ACC112 (cell line): ENCODE data around the gene DKK3.
A peak's percentile ranks its signal among the peaks of the same experiment; 100 is the strongest.

Experiments used
- H2AFZ ChIP-seq: fragments of 200-600 bp; sonication (generic); one replicate; pipeline ENCODE4 v1.6.0; 2017; ENCODE audit warnings: antibody characterized with exemption, low read length; ENCODE audit not compliant: unreplicated experiment
- H3K27ac ChIP-seq: fragments of 200-600 bp; sonication (generic); 2 replicates; pipeline ENCODE4 v1.5.1; 2014; ENCODE audit warnings: low read depth, mild to moderate bottlenecking, antibody characterized with exemption, low read length, moderate library complexity
- H3K27me3 ChIP-seq: fragments of 200-600 bp; sonication (generic); 2 replicates; pipeline ENCODE4 v1.6.1; 2014; ENCODE audit warnings: mild to moderate bottlenecking, antibody characterized with exemption, low read length, moderate library complexity, mixed read lengths; ENCODE audit not compliant: insufficient read depth
- H3K36me3 ChIP-seq: fragments of 200-600 bp; sonication (generic); 2 replicates; pipeline ENCODE4 v1.6.1; 2016; ENCODE audit warnings: mild to moderate bottlenecking, antibody characterized with exemption, low read length, moderate library complexity, mixed read lengths; ENCODE audit not compliant: insufficient read depth
- H3K4me1 ChIP-seq: fragments of 200-600 bp; sonication (generic); one replicate; pipeline ENCODE4 v1.6.1; 2016; ENCODE audit warnings: low read length, mixed read lengths; ENCODE audit not compliant: insufficient read depth, unreplicated experiment, control insufficient read depth
- H3K4me3 ChIP-seq: fragments of 200-600 bp; sonication (generic); 2 replicates; pipeline ENCODE4 v1.5.1; 2014; ENCODE audit warnings: mild to moderate bottlenecking, low read depth, low read length
- H3K79me2 ChIP-seq: fragments of 200-600 bp; sonication (generic); one replicate; pipeline ENCODE4 v1.6.0; 2016; ENCODE audit warnings: low read length; ENCODE audit not compliant: control insufficient read depth, unreplicated experiment, insufficient read depth

DKK3 gene

DNA sequence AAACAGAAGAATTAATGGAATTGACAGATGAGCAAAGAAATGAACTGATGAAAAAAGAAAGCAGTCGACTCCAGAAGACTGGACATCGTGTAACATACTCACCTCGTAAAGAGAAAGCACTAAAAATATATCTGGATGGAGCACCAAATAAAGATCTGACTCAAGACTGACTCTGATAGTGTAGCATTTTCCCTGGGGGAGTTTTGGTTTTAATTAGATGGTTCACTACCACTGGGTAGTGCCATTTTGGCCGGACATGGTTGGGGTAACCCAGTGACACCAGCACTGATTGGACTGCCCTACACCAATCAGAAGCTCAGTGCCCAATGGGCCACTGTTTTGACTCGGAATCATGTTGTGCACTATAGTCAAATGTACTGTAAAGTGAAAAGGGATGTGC is 52.4 kb downstream of the DKK3 start:
- Histone ChIP-seq H3K4me1 (no peaks in the 10 kb centered on the region), H3K27ac (no peak overlapping the region), H3K4me3 (no peak overlapping the region), H2AFZ (no peak overlapping the region), H3K79me2 (no peaks in the 10 kb centered on the region), H3K27me3 (no peaks in the 10 kb centered on the region), H3K36me3 (peaks cover 28% of the 10 kb centered on the region)

DNA sequence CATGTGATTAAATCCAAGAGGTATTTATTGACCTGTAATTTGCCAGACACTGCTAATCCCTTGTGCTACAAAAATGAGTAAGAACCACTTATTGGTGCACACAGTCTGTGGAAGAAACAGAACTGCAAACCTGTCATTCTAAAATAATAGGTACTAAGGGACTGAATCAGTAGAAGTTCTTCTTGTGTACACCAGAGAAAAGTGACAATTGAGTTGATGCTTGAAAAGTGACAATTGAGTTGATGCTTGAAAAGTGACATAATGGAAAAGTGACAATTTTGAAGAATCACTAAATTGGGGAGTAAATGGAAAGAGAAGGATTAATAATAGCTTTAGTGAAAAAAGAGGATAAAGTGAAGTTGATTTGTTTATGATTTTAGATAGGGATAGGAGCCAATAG is 56.4 kb downstream of the DKK3 start:
- Histone ChIP-seq H3K79me2 (no peaks in the 10 kb centered on the region), H3K36me3 (peaks cover 48% of the 10 kb centered on the region), H2AFZ (no peak overlapping the region)

GRCh38 chr11:11949482-11949881 is 58.9 kb downstream of the DKK3 start:
- Histone ChIP-seq H3K36me3 (peaks cover 39% of the 10 kb centered on the region), H3K27me3 (no peaks in the 10 kb centered on the region), H3K4me3 (no peak overlapping the region), H3K27ac (no peak overlapping the region), H3K4me1 (peaks cover 12% of the 10 kb centered on the region), H3K79me2 (no peaks in the 10 kb centered on the region), H2AFZ (no peak overlapping the region)

More for the DNA sequence above, 56.4 kb downstream of the DKK3 start:
- Histone ChIP-seq H3K4me3 (no peak overlapping the region), H3K4me1 (no peaks in the 10 kb centered on the region), H3K27me3 (no peaks in the 10 kb centered on the region), H3K27ac (no peak overlapping the region)

GRCh38 chr11:11948242-11948947 is 60.0 kb downstream of the DKK3 start:
- Histone ChIP-seq H3K27me3 (no peaks in the 10 kb centered on the region), H3K4me1 (peaks cover 12% of the 10 kb centered on the region), H3K36me3 (peaks cover 42% of the 10 kb centered on the region), H3K4me3 (no peak overlapping the region), H3K79me2 (no peaks in the 10 kb centered on the region), H2AFZ (no peak overlapping the region), H3K27ac (no peak overlapping the region)

DNA sequence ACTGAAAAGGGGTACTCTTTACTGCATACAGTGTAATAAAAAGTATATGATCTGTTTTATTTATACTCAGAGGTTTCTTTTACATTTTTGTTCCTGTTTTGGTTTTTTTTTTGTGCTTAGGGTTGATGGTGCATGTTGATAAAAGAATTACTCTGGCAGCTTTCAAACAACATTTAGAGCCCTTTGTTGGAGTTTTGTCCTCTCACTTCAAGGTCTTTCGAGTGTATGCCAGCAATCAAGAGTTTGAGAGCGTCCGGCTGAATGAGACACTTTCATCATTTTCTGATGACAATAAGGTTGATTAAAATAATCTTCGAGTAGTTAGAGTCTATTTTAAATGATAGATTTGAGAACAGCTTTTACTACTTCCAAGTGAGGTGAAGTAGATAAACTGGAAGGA is 60.6 kb downstream of the DKK3 start:
- Histone ChIP-seq H3K27ac (no peak overlapping the region), H3K79me2 (no peaks in the 10 kb centered on the region), H3K4me3 (no peak overlapping the region), H3K27me3 (no peaks in the 10 kb centered on the region), H2AFZ (no peak overlapping the region), H3K36me3 (peaks cover 42% of the 10 kb centered on the region), H3K4me1 (peaks cover 12% of the 10 kb centered on the region)

DNA sequence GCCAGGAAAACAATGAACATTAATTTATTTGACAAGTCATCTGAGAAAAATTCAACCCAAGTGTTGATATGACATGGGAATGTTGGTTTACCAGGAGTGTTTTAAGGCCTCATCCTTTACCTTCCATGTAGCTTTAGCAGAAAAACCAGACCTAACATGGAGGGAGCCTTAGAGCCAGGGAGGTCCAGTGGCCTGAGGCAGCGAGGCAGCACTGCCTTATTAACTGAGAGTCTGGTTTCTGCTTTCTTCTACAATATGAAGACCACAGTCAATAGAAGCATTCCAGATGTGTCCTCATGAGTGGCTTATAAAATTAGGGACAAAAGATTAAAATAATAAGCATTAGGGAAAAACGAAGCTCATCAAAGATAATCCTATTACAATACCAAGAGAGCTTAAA is 61.5 kb downstream of the DKK3 start:
- no peak overlapping the region for H3K4me3 ChIP-seq
- no peaks in the 10 kb centered on the region for H3K79me2 ChIP-seq
- H3K27me3 ChIP-seq: no peaks in the 10 kb centered on the region
- H3K27ac ChIP-seq: peak overlapping the region; percentile 12; the same call in 1 of the 2 replicates
- peaks cover 12% of the 10 kb centered on the region for H3K4me1 ChIP-seq
- no peak overlapping the region for H2AFZ ChIP-seq
- peaks cover 40% of the 10 kb centered on the region for H3K36me3 ChIP-seq

GRCh38 chr11:11946180-11946579 is 62.2 kb downstream of the DKK3 start:
- Histone ChIP-seq H3K4me1 (peaks cover 12% of the 10 kb centered on the region), H3K27ac (peak overlapping the region; percentile 12; the same call in 1 of the 2 replicates), H3K36me3 (peaks cover 33% of the 10 kb centered on the region), H2AFZ (no peak overlapping the region), H3K4me3 (no peak overlapping the region), H3K79me2 (no peaks in the 10 kb centered on the region), H3K27me3 (no peaks in the 10 kb centered on the region)

DNA sequence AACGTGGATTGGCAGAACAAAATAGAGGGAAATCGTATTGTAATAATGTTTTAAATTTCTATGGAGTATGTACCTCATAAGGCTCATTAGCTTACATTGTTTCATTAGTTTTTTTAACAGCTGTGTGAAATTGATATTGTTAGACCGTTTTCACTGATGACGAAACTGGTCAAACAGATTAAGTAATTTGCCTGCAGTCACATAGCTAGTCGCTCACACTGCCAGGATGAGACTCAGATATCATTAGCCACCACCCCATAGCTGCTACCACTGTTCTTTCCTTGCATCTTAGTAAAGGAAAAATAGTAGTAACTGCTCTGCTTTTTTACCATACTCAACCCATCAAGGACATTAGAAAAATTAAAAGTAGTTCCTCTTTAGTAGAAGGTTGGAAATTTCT is 64.0 kb downstream of the DKK3 start:
- H3K27ac ChIP-seq: no peak overlapping the region
- H2AFZ ChIP-seq: no peak overlapping the region
- no peaks in the 10 kb centered on the region for H3K79me2 ChIP-seq
- H3K36me3 ChIP-seq: peaks cover 20% of the 10 kb centered on the region
- no peaks in the 10 kb centered on the region for H3K27me3 ChIP-seq
- H3K4me1 ChIP-seq: peaks cover 12% of the 10 kb centered on the region
- no peak overlapping the region for H3K4me3 ChIP-seq

GRCh38 chr11:11942668-11943067 is 65.8 kb downstream of the DKK3 start:
- H3K27ac ChIP-seq: no peak overlapping the region
- H3K4me3 ChIP-seq: no peak overlapping the region
- H3K79me2 ChIP-seq: no peaks in the 10 kb centered on the region
- no peak overlapping the region for H2AFZ ChIP-seq
- H3K36me3 ChIP-seq: peaks cover 21% of the 10 kb centered on the region
- no peaks in the 10 kb centered on the region for H3K27me3 ChIP-seq
- peaks cover 20% of the 10 kb centered on the region for H3K4me1 ChIP-seq

DNA sequence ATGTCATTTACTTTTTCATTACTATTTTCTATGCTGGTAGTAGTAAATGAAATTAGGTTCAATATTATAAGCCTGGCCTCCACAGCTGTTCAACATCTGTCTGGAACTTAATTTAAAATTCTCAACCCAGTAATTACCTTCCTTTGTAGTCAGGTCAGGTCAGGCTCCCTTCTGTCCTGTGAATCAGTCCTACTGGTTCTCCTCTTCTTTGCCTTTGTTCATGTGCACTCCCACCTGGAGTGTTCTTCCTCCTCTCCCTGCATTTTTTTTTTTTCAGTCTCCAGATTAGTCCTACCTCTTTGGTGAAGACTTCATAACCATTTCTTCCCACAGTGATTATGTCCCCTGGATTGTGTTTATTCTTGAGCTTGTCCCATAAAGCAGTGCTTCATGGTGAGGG is 67.9 kb downstream of the DKK3 start:
- Histone ChIP-seq H3K27ac (no peak overlapping the region), H3K27me3 (no peaks in the 10 kb centered on the region), H2AFZ (no peak overlapping the region), H3K79me2 (no peaks in the 10 kb centered on the region), H3K4me1 (peaks cover 20% of the 10 kb centered on the region), H3K36me3 (peaks cover 22% of the 10 kb centered on the region), H3K4me3 (no peak overlapping the region)

DNA sequence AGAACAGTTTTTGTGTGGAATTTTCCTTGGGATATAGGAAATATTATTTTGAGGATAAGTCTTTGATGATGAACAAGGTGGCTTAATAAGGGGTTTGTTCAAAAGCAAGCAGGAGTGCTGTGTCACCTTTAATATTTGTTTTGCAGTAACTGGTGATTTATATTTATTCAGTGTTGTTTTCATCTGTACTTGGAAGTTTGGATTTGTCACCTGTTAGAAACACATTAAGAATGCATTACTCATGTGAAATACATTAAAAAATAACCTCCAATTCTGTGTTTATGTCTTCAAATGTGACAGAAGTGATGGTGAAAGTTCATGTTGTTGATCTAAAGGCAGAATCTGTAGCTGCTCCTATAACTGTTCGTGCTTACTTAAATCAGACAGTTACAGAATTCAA is 70.5 kb downstream of the DKK3 start:
- Histone ChIP-seq H3K27me3 (no peaks in the 10 kb centered on the region), H3K4me3 (no peak overlapping the region), H3K4me1 (peaks cover 24% of the 10 kb centered on the region), H3K36me3 (peaks cover 22% of the 10 kb centered on the region), H3K27ac (peak overlapping the region; percentile 57), H2AFZ (no peak overlapping the region), H3K79me2 (no peaks in the 10 kb centered on the region)
